NCI-H187 treated with DMSO at 0.1 percent for 48 hours (cell line): Measurements from ENCODE around the gene WNT1.
A peak's percentile ranks its signal among the peaks of the same experiment; 100 is the strongest.

ENCODE experiments used
- DNase-seq: peaks from one replicate; lab custom pipeline; 2025; lab: John Stamatoyannopoulos, UW

WNT1 gene

GRCh38 chr12:49000346-49000745, 22.2 kb downstream of the WNT1 start:
- no peak for DNase-seq

DNA sequence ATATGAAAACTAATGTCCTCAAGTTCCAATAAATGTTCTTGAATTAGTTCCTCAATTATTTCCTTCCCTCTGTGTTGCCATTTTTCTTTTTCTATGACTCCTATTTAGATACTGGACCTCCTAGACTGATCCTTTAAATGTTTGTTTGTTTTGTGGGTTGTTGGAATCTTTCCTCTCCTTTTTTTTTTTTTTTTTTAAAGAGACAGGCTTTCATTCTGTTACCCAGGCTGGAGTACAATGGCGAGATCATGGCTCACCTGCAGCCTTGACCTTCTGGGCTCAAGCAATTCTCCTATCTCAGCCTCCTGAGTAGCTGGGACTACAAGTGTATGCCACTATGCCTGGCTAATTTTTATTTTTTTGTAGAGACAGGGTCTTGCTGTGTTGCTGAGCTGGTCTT, 30.8 kb downstream of the WNT1 start:
- DNase-seq = no peak

GRCh38 chr12:49010092-49010668, 32.1 kb downstream of the WNT1 start:
- DNase-seq = no peak

DNA sequence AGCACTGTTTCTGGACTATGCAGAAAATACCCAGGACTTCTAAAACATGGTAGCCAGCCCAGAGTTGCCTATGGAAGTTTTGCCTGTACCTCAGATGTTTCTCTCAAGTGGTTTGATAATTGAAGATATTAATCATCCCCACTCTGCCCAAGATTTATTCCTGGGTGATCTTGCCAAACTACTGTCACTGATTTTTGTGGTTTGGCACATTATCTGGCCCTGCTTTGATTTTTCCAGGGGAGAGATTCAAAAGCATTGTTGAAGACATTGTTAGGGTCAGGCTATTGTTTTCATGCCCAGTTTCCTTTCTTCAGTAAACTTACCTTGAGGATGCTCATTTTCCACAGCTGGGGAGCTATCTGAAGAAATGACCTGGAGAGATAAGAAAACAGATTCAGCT, 34.6 kb downstream of the WNT1 start:
- DNase-seq = no peak

DNA sequence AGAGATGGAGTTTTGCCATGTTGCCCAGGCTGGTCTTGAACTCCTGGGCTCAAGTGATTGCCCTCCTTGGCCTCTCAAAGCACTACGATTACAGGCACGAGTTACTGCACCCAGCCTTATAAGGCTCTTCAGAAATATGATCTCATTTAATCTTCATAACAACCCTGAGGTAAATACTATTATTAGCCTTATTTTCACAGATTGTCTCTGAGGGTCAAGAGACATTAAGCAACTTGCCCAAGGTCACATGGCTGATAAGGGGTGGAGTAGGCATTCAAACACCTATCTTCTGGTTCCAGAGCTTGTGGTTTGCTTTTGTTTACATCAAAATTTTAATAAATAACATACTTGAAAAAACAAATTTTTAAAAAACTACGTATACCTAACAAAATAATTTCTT, 35.3 kb downstream of the WNT1 start:
- DNase-seq = no peak

DNA sequence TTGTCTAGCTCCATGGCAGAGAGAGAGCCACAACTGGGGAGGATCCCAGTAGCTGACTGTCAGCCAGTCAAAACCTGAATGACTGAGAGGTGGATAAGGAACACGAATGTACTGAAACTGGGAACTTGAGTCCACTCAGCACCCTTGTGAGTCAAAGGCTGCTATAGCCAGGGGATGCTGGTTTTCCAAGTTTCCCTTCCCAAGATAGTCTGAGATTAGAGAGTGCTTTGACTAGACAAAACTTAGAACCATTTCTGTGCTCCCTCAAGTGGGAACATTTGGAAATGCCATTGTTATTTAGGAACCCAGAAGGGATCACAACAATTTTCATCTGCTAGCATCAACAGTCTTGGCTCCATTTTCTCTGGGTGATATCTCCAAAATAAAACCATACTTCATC, 36.4 kb downstream of the WNT1 start:
- no peak for DNase-seq

DNA sequence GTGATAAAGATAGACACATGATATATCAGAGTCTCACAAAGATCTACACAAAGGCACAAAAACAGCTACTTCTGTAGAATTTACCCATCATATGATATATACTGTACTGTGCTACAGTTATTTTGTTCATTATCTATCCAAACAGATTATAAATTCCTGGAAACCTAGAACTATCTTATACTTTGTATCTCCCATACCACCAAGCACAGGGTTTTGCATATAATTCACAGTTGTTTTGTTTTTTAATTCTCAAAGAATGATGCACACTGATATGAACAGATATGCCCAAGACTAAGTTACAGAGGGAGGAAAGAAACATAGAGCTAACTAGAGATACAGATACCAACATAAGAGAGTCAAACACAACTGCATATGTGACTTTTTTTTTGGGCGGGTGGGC, 37.1 kb downstream of the WNT1 start:
- no peak for DNase-seq

- no peak for DNase-seq
Measured at GRCh38 chr12:49017891-49018260, 39.8 kb downstream of the WNT1 start.

DNA sequence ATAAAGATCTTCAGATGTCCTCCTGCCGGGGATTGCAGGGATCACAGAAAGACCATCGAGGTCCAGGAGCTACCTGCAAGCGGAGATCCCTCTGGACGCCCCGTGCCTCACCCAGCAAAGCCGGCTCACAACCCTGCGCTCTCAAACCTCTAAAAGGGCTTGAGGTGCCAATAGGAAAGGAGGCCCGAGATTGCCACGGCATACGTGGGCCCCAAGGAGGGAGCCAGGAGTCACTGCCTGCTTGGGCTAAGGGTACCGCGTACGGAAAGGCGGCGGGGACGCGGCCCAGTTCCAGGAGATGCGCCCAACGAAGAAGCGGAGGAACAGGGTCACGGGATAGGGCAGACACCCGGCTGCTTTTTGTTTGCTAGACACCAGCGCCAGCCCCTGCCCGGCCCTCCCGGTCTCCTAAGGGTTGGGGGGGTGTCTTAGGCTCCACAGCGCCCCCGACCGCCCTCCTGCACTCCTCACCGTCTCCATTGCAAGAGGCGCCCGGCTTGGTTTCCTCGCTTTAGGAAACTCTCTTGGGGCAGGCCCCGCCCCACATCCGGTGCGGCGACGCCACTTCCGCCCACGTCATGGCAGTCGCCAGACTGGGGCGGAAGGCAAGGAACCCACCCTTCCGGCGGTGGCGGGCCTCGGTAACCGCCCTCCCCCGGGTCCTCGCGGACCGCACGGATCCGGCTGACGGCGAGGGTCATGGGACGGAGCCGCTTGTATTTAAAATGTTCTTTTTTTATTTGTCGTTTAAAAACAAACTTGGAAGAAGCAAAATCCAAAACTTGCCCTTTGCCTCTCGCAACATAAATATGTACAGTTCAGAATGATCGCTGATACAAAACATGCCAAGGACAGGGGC, 40.4 kb downstream of the WNT1 start, which contains the start of gene PRKAG1:
PRKAG1 (minus strand) TSS at position 516 of the 859 bp plus-strand sequence; CDS start at position 480, 36 bp downstream.
- peak; percentile 80 for DNase-seq

DNA sequence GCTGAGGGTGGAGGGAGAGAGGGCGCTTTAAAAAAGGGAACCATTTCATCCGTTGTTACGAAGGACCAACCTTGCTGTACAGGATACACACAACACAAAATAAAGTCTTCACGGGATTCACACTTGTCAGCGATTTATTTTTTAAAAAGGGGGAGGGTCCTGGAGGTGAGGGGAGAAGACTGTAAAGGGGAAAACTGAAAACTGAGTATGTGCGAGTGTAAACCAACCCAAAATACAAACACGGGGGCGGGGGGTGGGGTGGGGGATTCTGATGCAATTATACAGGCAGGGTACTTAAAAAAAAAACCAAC, 41.0 kb downstream of the WNT1 start:
- no peak for DNase-seq

GRCh38 chr12:49019443-49020324, 41.6 kb downstream of the WNT1 start:
- no peak for DNase-seq

- DNase-seq = no peak
Measured at GRCh38 chr12:49020441-49020840, 42.3 kb downstream of the WNT1 start.

GRCh38 chr12:49021292-49021915, 43.3 kb downstream of the WNT1 start:
- DNase-seq = no peak

DNA sequence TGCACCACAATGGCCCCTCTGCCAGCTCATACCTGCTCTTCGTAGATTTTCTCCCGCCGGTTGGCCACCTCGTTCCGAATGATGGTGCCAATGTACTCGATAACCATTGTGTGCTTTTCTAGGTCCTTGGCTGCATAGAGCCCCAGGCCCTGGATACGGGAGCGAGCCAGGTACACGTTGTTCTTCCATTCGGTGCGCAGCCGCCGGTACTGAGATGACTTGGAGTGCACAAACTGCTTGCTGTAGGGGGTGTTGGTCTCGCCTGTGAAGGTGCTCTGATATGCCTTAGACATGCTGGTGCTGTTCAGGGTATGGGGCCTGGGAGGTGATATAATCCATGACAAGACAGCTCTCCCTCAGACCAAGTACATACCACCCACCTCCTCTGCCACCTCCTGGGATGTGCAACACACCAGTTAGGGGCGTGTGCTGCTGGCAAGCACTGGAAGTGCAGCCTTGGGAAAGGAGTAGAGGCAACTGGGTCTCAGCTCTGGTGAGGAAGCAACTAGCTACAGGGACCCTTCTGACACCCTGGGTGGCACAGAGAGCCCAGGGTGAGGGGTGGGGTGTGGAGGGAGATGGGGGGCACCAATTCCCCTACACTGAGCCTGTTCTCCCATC, 44.5 kb downstream of the WNT1 start:
- no peak for DNase-seq

- no peak for DNase-seq
Measured at GRCh38 chr12:49023812-49024211, 45.7 kb downstream of the WNT1 start.

DNA sequence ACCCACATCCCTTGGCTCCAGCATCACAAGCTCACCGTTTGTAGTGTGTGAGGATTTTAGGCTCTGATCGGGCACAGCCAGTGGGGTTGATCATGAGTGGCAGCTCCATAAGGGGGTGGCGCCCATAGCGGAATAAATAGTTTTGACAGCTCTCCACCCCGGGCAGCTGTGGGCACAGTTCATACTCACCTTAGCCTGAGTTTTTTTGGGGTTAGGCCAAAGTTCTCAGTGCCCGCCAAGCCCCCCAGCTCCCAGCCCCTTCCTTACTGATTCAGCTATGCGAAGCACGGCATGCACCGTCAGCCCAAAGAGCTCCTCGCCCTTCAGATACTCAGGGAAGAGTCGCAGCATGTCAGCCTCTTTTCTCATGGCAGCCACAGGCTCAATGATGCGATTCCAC, 46.4 kb downstream of the WNT1 start:
- DNase-seq = no peak

DNA sequence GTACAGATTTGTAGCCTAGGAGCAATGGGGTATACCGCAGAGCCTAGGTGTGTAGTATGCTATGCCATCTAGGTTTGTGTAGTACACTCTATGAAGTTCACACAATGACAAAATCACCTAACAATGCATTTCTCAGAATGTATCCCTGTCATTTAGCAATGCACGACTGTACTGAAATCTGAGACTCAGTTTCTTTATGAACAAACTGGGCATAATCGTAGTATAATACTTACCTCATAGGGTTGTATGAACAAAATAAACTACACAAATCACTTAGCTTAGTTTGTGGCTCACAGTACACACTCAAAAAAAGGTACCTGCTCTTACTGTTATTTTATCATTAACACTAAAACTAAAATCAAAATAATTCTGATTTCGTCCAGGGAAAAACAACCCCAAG, 47.3 kb downstream of the WNT1 start:
- no peak for DNase-seq

DNA sequence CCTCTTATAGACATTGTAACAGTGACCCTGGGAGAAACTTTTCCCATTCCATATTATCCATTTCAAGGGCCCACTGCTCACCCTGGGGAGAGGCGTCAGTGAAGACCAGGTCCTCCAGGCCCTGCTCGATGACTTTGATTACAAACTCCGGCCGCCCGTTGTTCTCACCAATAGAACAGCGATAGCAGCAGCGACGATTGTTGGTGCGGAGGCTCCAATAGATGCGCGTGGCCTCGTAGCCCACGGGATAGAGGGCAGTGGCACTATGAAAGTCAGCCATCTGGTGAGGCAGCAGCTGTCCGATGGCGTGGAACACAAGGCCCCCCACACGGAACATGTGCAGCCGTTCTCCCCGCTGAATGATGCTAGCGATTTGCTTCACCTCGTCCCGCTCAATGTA, 48.0 kb downstream of the WNT1 start:
- no peak for DNase-seq

DNA sequence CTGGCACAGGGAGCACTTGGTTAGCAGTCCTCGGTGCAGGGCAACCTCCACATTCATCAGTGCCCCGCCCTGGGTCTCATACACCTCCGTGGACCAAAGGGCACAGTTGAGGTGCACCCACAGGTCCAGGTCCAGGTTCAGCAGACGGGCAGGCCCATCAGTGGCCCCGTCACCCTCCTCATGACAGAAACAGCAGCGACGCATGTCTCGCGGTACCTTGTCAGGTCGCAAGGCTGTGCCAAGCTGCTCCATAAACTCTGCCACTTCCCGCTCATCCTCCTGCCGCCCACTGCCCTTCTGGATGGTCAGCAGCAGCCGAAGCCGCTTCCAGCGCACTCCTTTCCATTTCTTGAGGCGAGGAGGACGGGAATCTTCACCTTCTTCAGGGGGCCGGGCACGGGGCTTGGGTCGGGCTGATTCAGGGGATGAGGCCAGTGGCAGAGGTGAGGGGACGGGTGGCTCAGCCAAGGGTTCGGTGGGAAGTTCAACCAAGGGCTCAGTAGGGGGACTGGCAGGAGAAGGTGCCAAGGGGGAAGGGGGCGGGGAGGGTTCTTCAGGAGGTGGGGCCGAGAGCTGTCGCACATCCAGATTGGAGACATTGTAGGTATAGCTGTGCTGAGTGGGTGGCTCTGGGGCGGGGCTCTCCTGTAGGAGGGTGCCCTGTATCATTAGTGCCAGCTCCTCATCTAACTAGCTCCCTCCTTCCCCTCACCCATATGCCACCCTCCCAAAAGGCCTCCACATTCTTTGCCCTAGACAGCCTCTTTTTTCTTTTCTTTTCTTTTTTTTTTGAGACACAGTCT, 48.8 kb downstream of the WNT1 start:
- no peak for DNase-seq

DNA sequence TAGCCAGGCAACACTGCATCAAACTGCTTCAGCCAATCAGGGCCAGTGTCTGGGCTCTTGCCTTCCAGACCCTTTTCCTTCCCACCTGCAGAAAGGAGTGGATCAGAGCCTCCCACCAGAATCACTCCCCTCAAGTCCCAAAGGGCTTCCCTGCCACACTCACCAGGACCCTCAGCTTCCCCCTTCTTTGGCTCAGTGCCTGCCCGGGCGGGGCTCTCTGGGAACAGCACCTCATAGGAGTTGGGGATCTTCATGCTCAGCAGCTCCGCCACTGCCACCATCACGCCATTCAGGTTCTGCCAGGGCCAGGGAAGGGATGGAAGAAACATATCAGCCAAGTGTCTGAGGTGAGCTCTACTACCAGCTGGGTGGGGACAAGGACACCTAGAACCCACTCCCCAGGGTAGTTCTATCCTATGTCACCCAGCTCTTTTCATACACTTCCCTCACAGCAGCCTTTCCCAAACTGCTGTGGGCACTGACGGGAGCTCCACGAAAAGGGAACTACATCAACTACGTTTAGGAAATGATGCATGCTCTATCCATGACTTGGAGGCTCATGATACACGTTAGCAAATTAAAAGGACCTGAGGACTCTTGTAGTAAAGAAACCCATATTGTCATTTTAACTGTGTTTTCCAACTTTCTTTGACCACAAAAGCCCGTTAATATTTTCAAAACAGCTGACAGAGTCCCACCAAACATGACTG, 49.9 kb downstream of the WNT1 start:
- DNase-seq = no peak
